Effector CD4-positive, alpha-beta T cell (primary cell): ENCODE data around the gene GRAMD1A.
"Not testable (repeated sequence)": the region's sequence is repeated elsewhere in the genome, so short reads cannot be mapped to it uniquely, and the experiment has no call there.

Experiments used
- DNase-seq: peaks from one replicate; pipeline ENCODE4 v3.0.0-alpha.2; 2020

GRAMD1A gene

DNA sequence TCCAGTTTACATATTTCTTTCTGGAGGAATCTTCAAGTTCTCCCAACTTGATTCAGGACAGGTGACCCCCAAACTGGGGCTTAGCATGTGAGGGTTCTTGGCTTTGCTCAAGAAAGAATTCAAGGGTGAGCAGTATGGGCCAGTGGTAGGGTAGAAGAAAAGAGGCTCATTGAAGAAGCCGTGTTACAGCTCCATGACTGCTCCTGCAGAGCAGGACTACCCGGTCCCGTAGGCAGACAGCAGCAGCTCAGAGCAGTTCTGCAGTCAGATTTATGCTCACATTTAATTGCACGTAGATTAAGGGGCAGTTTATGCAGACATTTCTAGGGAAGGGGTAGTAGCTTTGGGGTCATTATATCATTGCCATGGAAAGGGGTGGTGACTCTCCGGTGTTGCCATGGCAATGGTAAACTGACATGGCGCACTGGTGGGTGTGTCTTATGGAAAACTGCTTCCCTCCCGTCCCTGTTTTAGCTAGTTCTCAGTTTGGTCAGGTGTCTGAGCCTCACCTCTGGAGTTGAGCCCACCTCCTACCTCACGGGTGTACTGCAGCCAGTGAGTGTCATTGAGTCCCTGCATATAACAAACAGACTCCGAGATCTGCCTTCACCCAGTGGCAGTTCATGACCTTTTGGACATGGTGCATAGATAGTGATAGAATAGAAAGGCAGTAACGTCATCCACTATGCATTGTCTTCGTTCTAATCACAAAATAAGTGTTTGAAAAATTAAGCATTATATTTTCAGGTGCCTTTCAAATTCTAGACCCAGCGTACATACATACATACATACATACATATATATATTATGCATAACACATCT is 20.1 kb upstream of the GRAMD1A start:
- DNase-seq: no peak

- DNase-seq: no peak
Measured at GRCh38 chr19:34982275-34982674, 17.8 kb upstream of the GRAMD1A start.

- no peak for DNase-seq
Measured at GRCh38 chr19:34983786-34984185, 16.3 kb upstream of the GRAMD1A start.

DNA sequence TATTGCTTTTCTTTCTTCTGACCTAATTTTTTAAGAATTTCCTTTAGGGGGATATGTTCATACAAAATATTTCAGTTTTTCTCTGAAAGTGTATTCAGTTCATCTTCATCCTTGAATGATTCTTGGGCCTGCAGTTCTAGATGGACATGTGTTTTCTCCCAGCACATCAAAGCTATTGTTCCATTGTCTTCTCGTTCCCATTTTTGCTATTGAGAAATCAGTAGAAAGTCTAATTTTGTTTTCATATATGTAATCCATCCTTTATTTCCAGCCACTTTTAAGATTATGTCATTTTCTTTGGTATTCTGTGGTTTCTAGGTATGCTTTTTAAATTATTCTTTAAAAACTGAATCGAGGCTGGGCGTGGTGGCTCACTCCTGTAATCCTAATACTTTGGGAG is 15.8 kb upstream of the GRAMD1A start:
- DNase-seq: no peak

DNA sequence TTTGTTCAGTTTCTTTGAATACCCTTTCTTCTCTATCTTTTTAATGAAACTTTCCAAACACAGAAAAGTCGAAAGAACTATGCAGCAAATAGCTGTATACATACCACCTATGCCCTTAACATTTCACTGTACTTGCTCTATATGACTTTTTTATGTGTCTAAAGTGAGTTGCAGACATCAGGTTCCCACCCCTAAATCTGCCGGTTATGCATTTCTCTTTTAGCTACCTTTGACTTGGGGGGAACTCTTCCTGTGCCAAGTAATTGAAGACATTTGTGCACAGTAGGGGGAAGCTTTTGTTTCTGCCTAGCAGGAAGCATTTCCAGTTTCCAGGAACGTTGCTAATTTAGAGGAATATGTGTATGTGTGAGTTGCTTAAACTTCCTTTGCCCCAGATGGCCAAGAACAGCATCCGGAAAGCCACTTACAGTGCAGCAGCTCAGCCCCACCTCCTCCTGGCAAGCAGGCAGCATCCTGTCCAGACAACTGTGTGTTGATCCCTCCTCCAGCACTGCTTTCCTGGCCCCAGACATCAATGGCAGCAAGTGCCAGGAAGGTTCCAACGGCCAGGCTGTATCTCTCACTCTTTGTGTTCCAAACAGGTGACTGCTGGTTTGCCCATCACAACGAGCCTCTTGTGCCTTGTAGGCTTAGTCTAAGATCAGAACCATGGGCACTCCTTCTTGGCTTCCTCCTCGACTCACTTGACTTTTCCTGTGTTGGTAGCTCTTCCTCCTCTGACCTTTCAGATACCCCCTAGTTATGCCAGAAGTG is 14.7 kb upstream of the GRAMD1A start:
- no peak for DNase-seq

- DNase-seq: no peak
Measured at GRCh38 chr19:34988119-34988518, 12.0 kb upstream of the GRAMD1A start.

GRCh38 chr19:34989298-34989697 is 10.8 kb upstream of the GRAMD1A start:
- no peak for DNase-seq

DNA sequence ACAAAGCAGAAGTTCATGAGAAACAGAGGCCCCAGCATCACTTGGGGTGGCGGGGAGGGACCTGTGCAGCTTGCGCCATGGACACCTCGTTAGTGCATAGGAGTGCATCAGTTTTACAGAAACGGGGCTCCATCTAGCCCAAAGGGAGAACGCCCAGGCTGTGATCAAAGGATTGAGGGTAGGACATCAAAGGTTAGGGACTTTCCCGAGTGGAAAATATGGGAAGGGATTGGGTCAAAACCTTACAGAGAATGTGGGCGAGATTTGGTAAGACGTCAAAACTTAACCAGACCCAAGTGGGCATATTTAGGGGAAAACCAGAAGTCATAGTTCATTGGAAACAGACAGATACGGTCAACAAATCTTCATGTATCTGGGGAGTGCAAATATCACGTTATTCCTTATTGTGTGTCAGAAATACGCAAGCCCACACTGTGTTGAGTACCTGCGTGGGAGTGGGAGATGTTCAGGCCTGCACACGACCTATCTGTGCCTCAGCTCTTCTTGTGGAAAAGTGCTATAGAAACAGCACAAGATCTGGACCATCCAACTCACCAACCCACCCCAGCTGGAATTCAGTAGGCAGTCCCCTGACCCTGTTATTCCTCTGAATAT is 9.4 kb upstream of the GRAMD1A start:
- DNase-seq: no peak

- no peak for DNase-seq
Measured at GRCh38 chr19:34991542-34992333, 8.4 kb upstream of the GRAMD1A start.

- DNase-seq: not testable (repeated sequence)
Measured at GRCh38 chr19:34992582-34992981, 7.5 kb upstream of the GRAMD1A start.

DNA sequence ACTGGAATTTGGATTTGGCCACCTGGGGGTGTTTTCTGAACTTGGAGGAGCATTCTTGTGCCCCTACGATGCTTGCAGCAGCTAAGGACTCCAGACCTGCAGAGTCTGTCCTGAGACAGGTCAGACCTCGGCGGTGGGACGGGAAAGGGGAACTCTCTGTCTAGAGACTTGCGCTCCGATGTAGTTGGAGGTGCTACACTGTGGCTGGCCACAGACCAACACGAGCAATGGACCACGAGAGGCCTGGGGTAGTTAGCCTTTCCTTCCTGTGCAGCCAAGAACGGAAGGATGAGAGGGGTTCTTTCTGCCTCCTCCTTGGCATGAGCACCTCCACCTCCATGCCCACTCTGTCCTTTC is 5.9 kb upstream of the GRAMD1A start:
- no peak for DNase-seq

- no peak for DNase-seq
Measured at GRCh38 chr19:34994643-34995541, 5.2 kb upstream of the GRAMD1A start.

GRCh38 chr19:34995551-34995950 is 4.6 kb upstream of the GRAMD1A start:
- DNase-seq: no peak

DNA sequence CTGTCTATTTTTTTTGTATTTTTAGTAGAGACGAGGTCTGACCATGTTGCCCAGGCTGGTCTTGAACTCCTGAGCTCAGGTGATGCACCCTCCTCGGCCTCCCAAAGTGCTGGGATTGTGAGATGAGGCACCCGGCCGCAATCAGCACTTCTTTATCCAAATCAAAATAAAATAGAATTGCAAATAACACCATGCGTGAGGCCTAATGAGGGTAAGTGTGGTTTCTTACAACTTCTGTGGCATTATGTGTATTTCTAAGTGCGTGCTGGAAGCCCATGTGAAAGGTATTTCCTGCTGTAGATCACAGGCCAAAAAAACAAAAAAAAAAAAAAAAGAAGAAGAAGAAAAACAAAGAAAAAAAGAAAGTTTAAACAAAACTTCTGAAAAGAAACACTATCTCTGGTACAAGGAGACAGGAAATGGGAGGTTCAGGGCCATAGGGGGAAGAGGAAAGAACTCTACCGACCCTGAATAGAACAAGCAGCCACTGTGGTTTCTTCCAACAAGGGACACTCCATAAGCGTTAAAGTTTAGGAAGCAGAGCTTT is 3.0 kb upstream of the GRAMD1A start:
- DNase-seq: no peak

GRCh38 chr19:34998224-34998623 is 1.9 kb upstream of the GRAMD1A start:
- DNase-seq: not testable (repeated sequence)

DNA sequence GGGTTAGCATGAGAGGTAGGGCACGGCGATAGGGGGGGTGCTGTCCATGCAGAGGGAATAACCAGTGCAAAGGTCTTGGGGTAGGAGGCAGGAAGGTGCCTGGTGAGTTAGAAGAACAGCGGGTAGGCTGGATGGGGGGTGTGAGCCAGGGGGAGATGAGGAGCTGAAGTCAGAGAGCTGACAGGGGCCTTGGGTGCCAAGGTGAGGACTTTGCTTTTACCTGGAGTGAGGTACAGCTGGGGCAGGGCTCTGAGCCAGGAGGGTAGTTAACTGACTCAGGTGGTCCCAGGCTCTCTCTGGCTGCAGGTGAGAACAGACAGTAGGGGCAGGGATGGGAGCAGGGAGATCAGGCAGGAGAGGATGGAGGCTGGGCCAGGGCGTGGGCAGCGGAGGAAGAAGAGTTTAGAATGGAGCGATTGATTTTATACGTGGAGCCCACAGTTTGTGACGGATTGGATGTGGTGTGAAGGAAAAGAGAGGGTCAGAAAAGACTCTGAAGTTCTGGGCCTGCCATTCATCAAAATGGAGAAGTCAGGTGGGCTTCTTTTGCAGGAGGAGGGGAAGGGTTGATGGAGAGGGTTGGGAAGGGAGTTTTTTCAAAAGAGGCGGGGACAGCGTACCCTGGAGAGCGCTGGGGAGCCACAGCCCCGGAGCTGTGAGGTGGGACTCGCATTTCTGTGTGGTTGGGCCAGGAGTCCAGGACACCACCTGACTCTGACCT is 1.2 kb upstream of the GRAMD1A start:
- no peak for DNase-seq

GRCh38 chr19:35000338-35000646 is 169 bp downstream of the GRAMD1A start:
- DNase-seq: no peak

- DNase-seq: peak; percentile 69
Measured at GRCh38 chr19:35000647-35001501, 751 bp downstream of the GRAMD1A start.

GRCh38 chr19:35002037-35002535 is 2.0 kb downstream of the GRAMD1A start:
- DNase-seq: no peak
